Parathyroid adenoma (tissue), 2 donors: Measurements from ENCODE around the gene SCAMP3.
"Not testable (repeated sequence)": the region's sequence is repeated elsewhere in the genome, so short reads cannot be mapped to it uniquely, and the experiment has no call there.

ENCODE experiments used
- H2AFZ ChIP-seq: fragments of 300-600 bp; sonication (generic); one replicate; pipeline ENCODE4 v1.7.0; 2017; ENCODE audit warnings: antibody characterized with exemption, mild to moderate bottlenecking
- H3K27ac ChIP-seq: fragments of 300-600 bp; sonication (generic); one replicate; pipeline ENCODE4 v1.7.0; 2017
- H3K27me3 ChIP-seq: fragments of 300-600 bp; sonication (generic); one replicate; pipeline ENCODE4 v1.7.0; 2017; ENCODE audit warnings: low read length; ENCODE audit not compliant: control insufficient read depth, insufficient read depth
- H3K36me3 ChIP-seq: fragments of 300-600 bp; sonication (generic); one replicate; pipeline ENCODE4 v1.7.0; 2017; ENCODE audit warnings: low read length; ENCODE audit not compliant: control insufficient read depth, insufficient read depth
- H3K4me1 ChIP-seq: fragments of 300-600 bp; sonication (generic); one replicate; pipeline ENCODE4 v1.7.0; 2017; ENCODE audit warnings: control low read depth
- H3K4me2 ChIP-seq: fragments of 300-600 bp; sonication (generic); one replicate; pipeline ENCODE4 v1.7.0; 2017; ENCODE audit warnings: low read length
- H3K4me3 ChIP-seq: fragments of 300-600 bp; sonication (generic); one replicate; pipeline ENCODE4 v1.7.0; 2017; ENCODE audit warnings: low read depth, low read length
- H3K79me2 ChIP-seq: fragments of 300-600 bp; sonication (generic); one replicate; pipeline ENCODE4 v1.7.0; 2017; ENCODE audit warnings: control low read depth
- H3K9ac ChIP-seq: fragments of 300-600 bp; sonication (generic); one replicate; pipeline ENCODE4 v1.7.0; 2017; ENCODE audit warnings: mild to moderate bottlenecking
- H3K9me3 ChIP-seq: fragments of 300-600 bp; sonication (generic); one replicate; pipeline ENCODE4 v1.7.0; 2017; ENCODE audit warnings: low read length; ENCODE audit not compliant: control insufficient read depth
- TF ChIP-seq, protein P1 (sequence below): fragments of 300-600 bp; sonication (generic); IDR thresholded peaks from one replicate; pipeline ENCODE4 v1.7.0; 2017; ENCODE audit warnings: antibody characterized with exemption, mild to moderate bottlenecking
- donor health status: primary hyperparathyroidism.

Gene SCAMP3

DNA sequence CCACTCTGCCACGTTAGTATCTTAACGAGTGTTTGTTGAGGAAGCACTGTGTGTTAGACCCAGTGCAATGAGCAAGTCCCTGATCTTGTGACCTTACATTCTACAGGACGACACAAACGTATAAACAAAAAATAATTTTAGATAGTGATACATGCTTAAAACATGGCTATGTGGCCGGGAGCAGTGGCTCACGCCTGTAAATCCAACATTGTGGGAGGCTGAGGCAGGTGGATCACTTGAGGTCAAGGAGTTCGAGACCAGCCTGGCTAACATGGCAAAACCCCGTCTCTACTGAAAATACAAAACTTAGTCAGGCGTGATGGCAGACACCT is 34.1 kb downstream of the SCAMP3 start:
- peak overlapping the region; percentile 98 for H3K4me3 ChIP-seq
- no peaks in the 10 kb centered on the region for H3K27me3 ChIP-seq
- H3K79me2 ChIP-seq: no peaks in the 10 kb centered on the region
- no peaks in the 10 kb centered on the region for H3K36me3 ChIP-seq
- H3K9ac ChIP-seq: no peak overlapping the region
- H3K4me2 ChIP-seq: peak overlapping the region; percentile 81
- peak overlapping the region; percentile 74 for H2AFZ ChIP-seq
- H3K9me3 ChIP-seq: no peaks in the 10 kb centered on the region
- H3K4me1 ChIP-seq: peaks cover 20% of the 10 kb centered on the region
- peak overlapping the region; percentile 89 for H3K27ac ChIP-seq
- TF ChIP-seq, protein P1, sequence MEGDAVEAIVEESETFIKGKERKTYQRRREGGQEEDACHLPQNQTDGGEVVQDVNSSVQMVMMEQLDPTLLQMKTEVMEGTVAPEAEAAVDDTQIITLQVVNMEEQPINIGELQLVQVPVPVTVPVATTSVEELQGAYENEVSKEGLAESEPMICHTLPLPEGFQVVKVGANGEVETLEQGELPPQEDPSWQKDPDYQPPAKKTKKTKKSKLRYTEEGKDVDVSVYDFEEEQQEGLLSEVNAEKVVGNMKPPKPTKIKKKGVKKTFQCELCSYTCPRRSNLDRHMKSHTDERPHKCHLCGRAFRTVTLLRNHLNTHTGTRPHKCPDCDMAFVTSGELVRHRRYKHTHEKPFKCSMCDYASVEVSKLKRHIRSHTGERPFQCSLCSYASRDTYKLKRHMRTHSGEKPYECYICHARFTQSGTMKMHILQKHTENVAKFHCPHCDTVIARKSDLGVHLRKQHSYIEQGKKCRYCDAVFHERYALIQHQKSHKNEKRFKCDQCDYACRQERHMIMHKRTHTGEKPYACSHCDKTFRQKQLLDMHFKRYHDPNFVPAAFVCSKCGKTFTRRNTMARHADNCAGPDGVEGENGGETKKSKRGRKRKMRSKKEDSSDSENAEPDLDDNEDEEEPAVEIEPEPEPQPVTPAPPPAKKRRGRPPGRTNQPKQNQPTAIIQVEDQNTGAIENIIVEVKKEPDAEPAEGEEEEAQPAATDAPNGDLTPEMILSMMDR: no peak

DNA sequence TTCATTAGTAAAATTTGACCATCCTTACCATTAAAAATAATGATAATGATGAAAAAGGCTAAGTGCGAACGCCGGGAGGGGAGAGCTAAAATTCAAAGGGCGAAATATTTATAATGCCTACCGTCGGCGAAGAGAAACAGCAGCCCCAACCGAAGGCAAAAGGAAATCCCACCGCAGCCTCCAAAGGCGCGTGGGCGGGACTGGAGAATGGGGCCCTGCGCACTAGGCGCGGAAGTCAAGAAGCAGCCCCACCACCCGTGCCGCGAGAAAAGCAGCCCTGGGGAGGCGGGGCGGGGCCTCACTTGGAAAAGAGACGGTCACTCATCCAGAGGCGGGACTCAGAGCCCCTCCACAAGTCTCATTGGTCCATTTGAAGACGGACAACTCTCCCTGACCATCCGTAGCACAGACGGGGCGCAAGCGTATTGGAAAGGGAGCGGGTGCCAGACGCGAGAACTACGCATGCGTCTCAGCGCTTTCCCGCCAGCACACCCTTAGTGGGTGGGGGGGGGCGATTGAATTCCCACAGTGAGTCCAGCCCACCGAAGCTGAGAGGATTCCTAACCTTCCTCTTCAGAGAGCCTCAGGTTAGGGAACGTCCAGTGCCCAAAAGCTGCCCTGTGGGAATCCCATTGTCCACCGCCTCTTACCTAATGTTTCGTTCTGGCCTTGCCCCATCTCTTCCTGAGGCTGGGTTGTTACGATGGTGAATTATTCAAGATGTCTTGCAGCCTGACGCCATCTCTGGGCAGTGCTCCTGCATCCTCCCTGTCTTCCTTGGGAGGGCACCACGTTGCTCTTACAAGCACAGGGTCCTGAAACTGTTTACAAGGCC is 34.7 kb downstream of the SCAMP3 start:
- no peaks in the 10 kb centered on the region for H3K36me3 ChIP-seq
- no peaks in the 10 kb centered on the region for H3K9me3 ChIP-seq
- no peaks in the 10 kb centered on the region for H3K27me3 ChIP-seq
- peak overlapping the region; percentile 99 for H3K4me2 ChIP-seq
- peak overlapping the region; percentile 74 for H2AFZ ChIP-seq
- H3K4me1 ChIP-seq: peaks cover 20% of the 10 kb centered on the region
- peak overlapping the region; percentile 98 for H3K4me3 ChIP-seq
- peak overlapping the region; percentile 50 for H3K9ac ChIP-seq
- TF ChIP-seq, protein P1: no peak
- H3K79me2 ChIP-seq: no peaks in the 10 kb centered on the region
- H3K27ac ChIP-seq: peak overlapping the region; percentile 89

DNA sequence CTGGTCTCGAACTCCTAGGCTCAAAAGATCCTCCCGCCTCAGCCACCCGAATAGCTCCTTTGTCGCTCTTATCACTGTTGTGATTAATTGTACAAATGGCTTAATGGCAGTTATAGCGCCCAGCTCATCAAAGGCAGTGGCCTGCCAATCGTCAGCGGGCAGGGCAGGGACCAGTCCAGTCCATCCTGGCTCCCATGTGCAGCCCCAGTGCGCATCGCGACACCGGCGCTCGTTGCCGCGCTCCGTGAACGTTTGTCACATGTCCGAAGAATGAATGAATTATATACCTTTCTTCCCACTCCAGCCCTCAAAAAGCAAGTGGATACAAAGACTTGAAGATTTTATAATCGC is 35.3 kb downstream of the SCAMP3 start:
- H3K4me2 ChIP-seq: peak overlapping the region; percentile 99
- TF ChIP-seq, protein P1: no peak
- peak overlapping the region; percentile 89 for H3K27ac ChIP-seq
- peak overlapping the region; percentile 74 for H2AFZ ChIP-seq
- no peaks in the 10 kb centered on the region for H3K36me3 ChIP-seq
- H3K27me3 ChIP-seq: no peaks in the 10 kb centered on the region
- peak overlapping the region; percentile 98 for H3K4me3 ChIP-seq
- no peaks in the 10 kb centered on the region for H3K79me2 ChIP-seq
- peaks cover 19% of the 10 kb centered on the region for H3K4me1 ChIP-seq
- H3K9me3 ChIP-seq: no peaks in the 10 kb centered on the region
- peak overlapping the region; percentile 50 for H3K9ac ChIP-seq

DNA sequence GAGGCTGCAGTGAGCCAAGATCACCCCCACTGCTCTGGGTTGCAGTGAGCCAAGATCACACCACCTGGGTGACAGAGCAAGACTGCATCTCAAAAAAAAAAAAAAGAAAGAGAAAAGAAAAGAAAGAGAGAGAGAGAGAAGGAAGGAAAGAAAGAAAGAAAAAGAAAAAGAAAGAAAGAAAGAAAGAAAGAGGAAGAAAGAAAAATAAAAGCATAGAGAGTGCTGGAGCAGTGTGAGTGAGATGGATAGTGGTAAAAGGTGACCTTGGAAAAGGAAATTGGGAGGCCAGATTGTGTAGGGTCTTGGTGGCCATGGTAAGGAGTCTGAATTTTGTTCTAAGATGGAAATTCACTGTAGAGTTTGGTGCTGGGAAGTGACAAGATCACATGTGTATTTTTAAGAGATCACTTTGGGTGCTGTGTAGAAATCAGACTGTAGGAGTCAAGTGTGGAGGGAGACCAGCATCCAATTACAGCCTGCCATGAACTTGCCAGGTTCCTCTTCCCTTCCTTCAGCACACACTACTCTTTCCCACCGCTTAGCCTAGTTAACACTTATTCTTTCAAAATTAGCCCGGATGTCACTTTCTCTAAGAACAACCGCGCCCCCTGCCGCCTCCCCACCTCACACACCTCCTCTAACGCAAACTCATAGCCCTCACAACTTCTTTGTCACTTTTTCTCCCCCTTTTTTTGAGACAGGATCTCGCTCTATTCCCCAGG is 35.8 kb downstream of the SCAMP3 start:
- peak overlapping the region; percentile 99 for H3K4me2 ChIP-seq
- peak overlapping the region; percentile 89 for H3K27ac ChIP-seq

DNA sequence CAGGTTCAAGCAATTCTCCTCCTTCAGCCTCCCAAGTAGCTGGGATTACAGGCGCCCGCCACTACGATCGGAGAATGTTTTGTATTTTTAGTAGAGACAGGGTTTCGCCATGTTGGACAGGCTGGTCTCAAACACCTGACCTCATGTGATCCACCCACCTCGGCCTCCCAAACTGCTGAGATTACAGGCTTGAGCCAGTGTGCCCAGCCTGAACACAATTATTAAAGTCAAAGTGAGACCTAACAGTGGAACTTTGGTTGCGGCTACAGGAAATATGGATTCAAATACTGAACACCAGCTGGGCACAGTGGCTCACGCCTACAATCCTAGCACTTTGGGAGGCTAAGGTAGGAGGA is 36.8 kb downstream of the SCAMP3 start:
- Histone ChIP-seq H3K4me1 (peaks cover 10% of the 10 kb centered on the region), H3K4me2 (peak overlapping the region; percentile 99), H3K4me3 (peak overlapping the region; percentile 25), H3K27ac (peak overlapping the region; percentile 89)
- not testable (repeated sequence) for H3K9ac ChIP-seq, H3K79me2 ChIP-seq, H3K27me3 ChIP-seq, H2AFZ ChIP-seq, H3K36me3 ChIP-seq, H3K9me3 ChIP-seq

More for the DNA sequence above, 35.8 kb downstream of the SCAMP3 start:
- H3K9ac ChIP-seq: no peak overlapping the region
- H3K79me2 ChIP-seq: no peaks in the 10 kb centered on the region
- TF ChIP-seq, protein P1: peak; percentile 41
- no peaks in the 10 kb centered on the region for H3K27me3 ChIP-seq
- H2AFZ ChIP-seq: peak overlapping the region; percentile 74
- no peaks in the 10 kb centered on the region for H3K36me3 ChIP-seq
- peak overlapping the region; percentile 98 for H3K4me3 ChIP-seq
- H3K4me1 ChIP-seq: peaks cover 13% of the 10 kb centered on the region
- H3K9me3 ChIP-seq: no peaks in the 10 kb centered on the region
